ENCODE measurements around the gene XRN2.

Gene XRN2

DNA sequence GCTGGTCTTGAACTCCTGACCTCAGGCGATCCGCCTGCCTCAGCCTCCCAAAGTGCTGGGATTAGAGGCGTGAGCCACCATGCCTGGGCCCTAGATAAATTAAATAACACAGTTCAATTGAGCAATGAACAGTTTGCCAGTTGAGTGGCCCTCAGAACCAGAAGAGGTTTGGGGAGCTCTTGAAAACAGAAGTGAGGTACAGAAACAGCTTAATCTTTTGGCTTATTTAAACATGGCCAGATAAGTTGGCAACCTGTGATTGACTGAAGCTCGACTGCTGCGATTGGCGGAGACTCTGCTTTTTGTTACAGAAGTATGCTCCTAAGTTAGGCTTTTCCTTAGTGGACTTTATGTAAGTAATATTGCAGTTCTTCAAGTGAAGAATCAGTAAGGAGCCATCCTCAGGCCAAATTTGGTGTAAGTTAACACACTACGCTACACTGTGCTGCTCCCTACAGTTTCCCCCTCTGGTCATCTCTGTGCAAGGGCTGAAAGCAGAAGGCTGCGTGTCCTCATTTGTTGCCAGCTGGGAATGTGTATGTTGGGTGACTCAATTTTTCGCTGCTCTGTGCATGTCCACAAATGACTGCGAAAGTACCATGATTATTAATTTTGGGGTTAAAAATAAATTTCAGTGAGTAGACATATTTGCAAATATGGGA lies 9.8 kb downstream of the XRN2 start:
- Histone ChIP-seq H3K4me3 (ENCODE audit: low read length) (no peak overlapping the region), H3K36me3 (ENCODE audit: insufficient read depth, low read length) (peaks cover 9% of the 10 kb centered on the region), H3K27me3 (ENCODE audit: insufficient read depth, low read length) (no peaks in the 10 kb centered on the region), H2AFZ (ENCODE audit: low read depth, low read length) (no peak overlapping the region), H3K9me3 (ENCODE audit: low read length) (no peaks in the 10 kb centered on the region), H3K4me1 (ENCODE audit: insufficient read depth, low read length) (no peaks in the 10 kb centered on the region)

DNA sequence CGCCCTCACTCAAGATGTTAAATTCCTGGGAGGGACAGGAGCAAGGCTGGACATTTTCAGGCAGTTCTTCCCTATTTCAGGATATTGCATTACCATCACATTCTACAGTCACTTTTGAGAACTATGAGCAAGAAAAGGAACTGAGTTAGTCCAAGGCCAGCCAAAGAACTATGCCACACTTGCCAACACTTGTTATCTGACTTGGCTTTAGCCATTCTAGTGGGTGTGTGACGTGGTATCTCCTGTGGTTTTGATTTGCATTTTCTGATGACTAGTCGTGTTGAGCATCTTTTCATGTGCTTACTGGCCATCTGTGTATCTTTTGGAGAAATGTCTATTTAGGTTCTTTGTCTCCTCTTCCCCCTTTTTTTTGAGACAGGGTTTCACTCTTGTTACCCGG lies 12.0 kb downstream of the XRN2 start:
- Histone ChIP-seq H3K4me1 (ENCODE audit: insufficient read depth, low read length) (no peaks in the 10 kb centered on the region), H3K9me3 (ENCODE audit: low read length) (no peaks in the 10 kb centered on the region), H3K36me3 (ENCODE audit: insufficient read depth, low read length) (no peaks in the 10 kb centered on the region), H3K27me3 (ENCODE audit: insufficient read depth, low read length) (no peaks in the 10 kb centered on the region), H2AFZ (ENCODE audit: low read depth, low read length) (no peak overlapping the region), H3K4me3 (ENCODE audit: low read length) (no peak overlapping the region)

DNA sequence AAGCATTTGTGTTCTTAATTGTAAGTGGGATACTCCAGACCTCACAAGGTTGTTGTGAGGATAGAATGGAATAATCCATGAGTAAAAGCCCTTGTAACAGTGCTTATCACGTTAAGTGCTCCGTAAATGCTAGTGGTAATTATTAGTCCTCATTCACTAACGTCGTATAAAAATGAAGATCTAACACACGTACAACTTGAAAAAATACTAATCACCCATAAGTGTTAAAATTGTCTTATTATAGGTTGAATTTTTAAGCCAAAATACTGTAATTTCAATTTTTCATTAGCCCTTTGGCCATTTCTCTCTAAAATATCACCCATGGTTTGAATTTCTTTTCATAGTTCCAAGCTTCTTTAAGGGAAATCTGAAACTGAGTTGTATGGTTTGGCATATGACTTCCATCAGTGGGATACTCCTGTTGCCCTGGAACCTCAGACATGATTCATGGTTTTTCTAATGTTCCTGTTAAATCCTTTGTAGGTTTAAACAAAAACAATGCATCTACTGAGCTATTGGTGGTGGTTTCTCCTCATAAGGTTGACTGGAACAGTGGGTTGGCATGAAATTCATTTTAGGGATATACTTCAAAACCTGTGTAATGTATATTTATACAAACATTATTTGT lies 19.1 kb downstream of the XRN2 start:
- Histone ChIP-seq H3K4me1 (ENCODE audit: insufficient read depth, low read length) (no peaks in the 10 kb centered on the region), H3K9me3 (ENCODE audit: low read length) (peaks cover 3% of the 10 kb centered on the region), H2AFZ (ENCODE audit: low read depth, low read length) (no peak overlapping the region), H3K36me3 (ENCODE audit: insufficient read depth, low read length) (no peaks in the 10 kb centered on the region), H3K27me3 (ENCODE audit: insufficient read depth, low read length) (no peaks in the 10 kb centered on the region), H3K4me3 (ENCODE audit: low read length) (no peak overlapping the region)

- Histone ChIP-seq H3K4me3 (ENCODE audit: low read length) (no peak overlapping the region), H3K36me3 (ENCODE audit: insufficient read depth, low read length) (peaks cover 2% of the 10 kb centered on the region), H3K9me3 (ENCODE audit: low read length) (peaks cover 3% of the 10 kb centered on the region), H3K27me3 (ENCODE audit: insufficient read depth, low read length) (no peaks in the 10 kb centered on the region), H2AFZ (ENCODE audit: low read depth, low read length) (no peak overlapping the region), H3K4me1 (ENCODE audit: insufficient read depth, low read length) (no peaks in the 10 kb centered on the region)
Observed at GRCh38 chr20:21322921-21323331, 19.8 kb downstream of the XRN2 start.

GRCh38 chr20:21323640-21324039 lies 20.5 kb downstream of the XRN2 start:
- H3K36me3 ChIP-seq (ENCODE audit: insufficient read depth, low read length) = peaks cover 8% of the 10 kb centered on the region
- H3K4me1 ChIP-seq (ENCODE audit: insufficient read depth, low read length) = no peaks in the 10 kb centered on the region
- no peak overlapping the region for H3K4me3 ChIP-seq (ENCODE audit: low read length)
- H3K27me3 ChIP-seq (ENCODE audit: insufficient read depth, low read length) = no peaks in the 10 kb centered on the region
- peaks cover 3% of the 10 kb centered on the region for H3K9me3 ChIP-seq (ENCODE audit: low read length)
- no peak overlapping the region for H2AFZ ChIP-seq (ENCODE audit: low read depth, low read length)

- H3K36me3 ChIP-seq (ENCODE audit: insufficient read depth, low read length) = peaks cover 13% of the 10 kb centered on the region
Observed at GRCh38 chr20:21324126-21324525, 21.0 kb downstream of the XRN2 start.

GRCh38 chr20:21325296-21325695 lies 22.2 kb downstream of the XRN2 start:
- Histone ChIP-seq H3K27me3 (ENCODE audit: insufficient read depth, low read length) (no peaks in the 10 kb centered on the region), H3K36me3 (ENCODE audit: insufficient read depth, low read length) (peaks cover 18% of the 10 kb centered on the region), H3K4me3 (ENCODE audit: low read length) (no peak overlapping the region), H3K4me1 (ENCODE audit: insufficient read depth, low read length) (no peaks in the 10 kb centered on the region), H2AFZ (ENCODE audit: low read depth, low read length) (no peak overlapping the region), H3K9me3 (ENCODE audit: low read length) (peaks cover 3% of the 10 kb centered on the region)

More at GRCh38 chr20:21324126-21324525, 21.0 kb downstream of the XRN2 start:
- Histone ChIP-seq H3K27me3 (ENCODE audit: insufficient read depth, low read length) (no peaks in the 10 kb centered on the region), H3K4me3 (ENCODE audit: low read length) (no peak overlapping the region), H3K4me1 (ENCODE audit: insufficient read depth, low read length) (no peaks in the 10 kb centered on the region), H2AFZ (ENCODE audit: low read depth, low read length) (no peak overlapping the region), H3K9me3 (ENCODE audit: low read length) (peaks cover 3% of the 10 kb centered on the region)

- H3K9me3 ChIP-seq (ENCODE audit: low read length) = no peaks in the 10 kb centered on the region
- no peak overlapping the region for H2AFZ ChIP-seq (ENCODE audit: low read depth, low read length)
- no peaks in the 10 kb centered on the region for H3K27me3 ChIP-seq (ENCODE audit: insufficient read depth, low read length)
- H3K4me3 ChIP-seq (ENCODE audit: low read length) = no peak overlapping the region
- H3K4me1 ChIP-seq (ENCODE audit: insufficient read depth, low read length) = no peaks in the 10 kb centered on the region
- H3K36me3 ChIP-seq (ENCODE audit: insufficient read depth, low read length) = peaks cover 30% of the 10 kb centered on the region
Observed at GRCh38 chr20:21326700-21327099, 23.6 kb downstream of the XRN2 start.

GRCh38 chr20:21336455-21337151 lies 33.5 kb downstream of the XRN2 start:
- Histone ChIP-seq H3K9me3 (ENCODE audit: low read length) (no peaks in the 10 kb centered on the region), H3K27me3 (ENCODE audit: insufficient read depth, low read length) (no peaks in the 10 kb centered on the region), H2AFZ (ENCODE audit: low read depth, low read length) (no peak overlapping the region), H3K4me1 (ENCODE audit: insufficient read depth, low read length) (peaks cover 10% of the 10 kb centered on the region), H3K4me3 (ENCODE audit: low read length) (no peak overlapping the region), H3K36me3 (ENCODE audit: insufficient read depth, low read length) (peaks cover 82% of the 10 kb centered on the region)

GRCh38 chr20:21338291-21338690 lies 35.2 kb downstream of the XRN2 start:
- no peaks in the 10 kb centered on the region for H3K27me3 ChIP-seq (ENCODE audit: insufficient read depth, low read length)
- H3K9me3 ChIP-seq (ENCODE audit: low read length) = no peaks in the 10 kb centered on the region
- H3K4me3 ChIP-seq (ENCODE audit: low read length) = no peak overlapping the region
- H3K36me3 ChIP-seq (ENCODE audit: insufficient read depth, low read length) = peaks cover 78% of the 10 kb centered on the region
- H3K4me1 ChIP-seq (ENCODE audit: insufficient read depth, low read length) = peaks cover 10% of the 10 kb centered on the region
- no peak overlapping the region for H2AFZ ChIP-seq (ENCODE audit: low read depth, low read length)

GRCh38 chr20:21339499-21339898 lies 36.4 kb downstream of the XRN2 start:
- Histone ChIP-seq H3K4me3 (ENCODE audit: low read length) (no peak overlapping the region), H3K36me3 (ENCODE audit: insufficient read depth, low read length) (peaks cover 74% of the 10 kb centered on the region), H3K27me3 (ENCODE audit: insufficient read depth, low read length) (no peaks in the 10 kb centered on the region), H3K4me1 (ENCODE audit: insufficient read depth, low read length) (peaks cover 10% of the 10 kb centered on the region), H3K9me3 (ENCODE audit: low read length) (no peaks in the 10 kb centered on the region), H2AFZ (ENCODE audit: low read depth, low read length) (no peak overlapping the region)

DNA sequence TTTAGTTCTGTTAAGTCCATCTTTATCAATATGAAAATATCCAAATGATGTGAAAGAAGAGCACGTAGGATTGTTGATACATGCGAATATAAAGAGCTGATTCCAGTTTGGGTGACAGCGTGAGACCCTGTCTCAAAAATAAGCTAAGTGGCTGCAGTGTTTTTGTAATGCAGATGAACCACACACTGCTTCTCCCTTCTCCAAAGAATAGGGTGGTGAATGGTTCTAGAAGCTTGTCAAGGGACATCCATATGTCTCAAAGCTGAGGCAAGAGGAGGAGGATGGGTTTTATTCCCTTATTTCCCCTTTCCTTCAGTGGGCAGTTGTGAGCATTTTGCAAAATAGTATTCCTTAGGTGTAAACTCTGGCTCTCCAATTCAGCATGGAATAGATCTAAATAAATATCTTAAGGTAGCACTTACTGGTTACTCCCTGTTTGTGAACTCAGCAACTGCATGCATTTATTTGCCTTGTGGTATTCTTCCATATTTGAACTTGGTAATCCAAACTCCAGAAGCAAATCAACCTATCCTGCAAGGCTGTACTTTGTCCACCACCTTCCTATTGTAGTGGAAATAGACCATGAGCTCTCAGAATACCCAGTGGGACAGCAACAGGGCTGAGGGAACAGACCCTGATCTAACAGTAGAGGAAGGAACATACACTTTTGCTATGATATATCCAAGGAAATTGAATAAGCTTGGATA lies 38.0 kb downstream of the XRN2 start:
- H3K27me3 ChIP-seq (ENCODE audit: insufficient read depth, low read length) = no peaks in the 10 kb centered on the region

More for the DNA sequence above, 38.0 kb downstream of the XRN2 start:
- no peaks in the 10 kb centered on the region for H3K9me3 ChIP-seq (ENCODE audit: low read length)
- H2AFZ ChIP-seq (ENCODE audit: low read depth, low read length) = no peak overlapping the region
- peaks cover 69% of the 10 kb centered on the region for H3K36me3 ChIP-seq (ENCODE audit: insufficient read depth, low read length)
- H3K4me1 ChIP-seq (ENCODE audit: insufficient read depth, low read length) = peaks cover 10% of the 10 kb centered on the region
- H3K4me3 ChIP-seq (ENCODE audit: low read length) = no peak overlapping the region
